ENCODE measurements around the gene FIGNL1. TPM values are rescaled to one million over a fixed set of nuclear protein-coding genes. Genes with fewer than 3 reads are reported as not detected.
A peak's percentile ranks its signal among the peaks of the same experiment; 100 is the strongest.

FIGNL1 gene
- total RNA-seq, 2 experiments from 2014 or later: 46.8 to 47.2 TPM

GRCh38 chr7:50450590-50451032 is 461 bp upstream of the FIGNL1 start:
- Mint-ChIP-seq H3K9me3 (no peaks in the 10 kb centered on the region), H3K4me1 (ENCODE audit: low read depth) (peaks cover 37% of the 10 kb centered on the region), H3K4me3 (peak overlapping the region; percentile 92), H3K27me3 (no peaks in the 10 kb centered on the region), H3K27ac (peak overlapping the region; percentile 96), H3K36me3 (ENCODE audit: low read depth) (peaks cover 22% of the 10 kb centered on the region)
- POLR2A ChIA-PET: interaction anchor here (1.3 to 1.4 kb wide), 3 partner anchors 10 to 131 kb away, joined by 3 to 5 read pairs (median 4); no protein-coding TSS in a partner anchor
- TF ChIP-seq CTCF (IDR thresholded peaks at IDR 0.05): no peak
- DNase-seq (peak; percentile 50), ATAC-seq (peak; percentile 14)
- intact Hi-C loops (cut with micrococcal nuclease): no loop called here
- CTCF ChIA-PET: interaction anchor here (1.1 to 6.9 kb wide), 3 partner anchors 17 to 358 kb away, joined by 5 to 36 read pairs (median 7); partner anchors contain the start of gene ZPBP

GRCh38 chr7:50449501-50449880 is 659 bp downstream of the FIGNL1 start:
- DNase-seq (no peak), ATAC-seq (no peak)
- intact Hi-C loops (cut with micrococcal nuclease): no loop called here
- peak overlapping the region; percentile 96 for H3K27ac Mint-ChIP-seq
- H3K36me3 Mint-ChIP-seq (ENCODE audit: low read depth): peaks cover 30% of the 10 kb centered on the region
- TF ChIP-seq CTCF (IDR thresholded peaks at IDR 0.05): no peak
- peak overlapping the region; percentile 92 for H3K4me3 Mint-ChIP-seq
- POLR2A ChIA-PET: interaction anchor here (0.7 to 1.4 kb wide), 7 partner anchors 9 to 183 kb away, joined by 3 to 8 read pairs (median 4); no protein-coding TSS in a partner anchor
- no peaks in the 10 kb centered on the region for H3K9me3 Mint-ChIP-seq
- peaks cover 44% of the 10 kb centered on the region for H3K4me1 Mint-ChIP-seq (ENCODE audit: low read depth)
- CTCF ChIA-PET: interaction anchor here (1.0 to 6.9 kb wide), 4 partner anchors 18 to 356 kb away, joined by 4 to 36 read pairs (median 6); partner anchors contain the start of gene ZPBP
- no peaks in the 10 kb centered on the region for H3K27me3 Mint-ChIP-seq

- intact Hi-C loops (cut with micrococcal nuclease): no loop called here
- Mint-ChIP-seq H3K27me3 (no peaks in the 10 kb centered on the region), H3K27ac (peak overlapping the region; percentile 96), H3K4me1 (ENCODE audit: low read depth) (peaks cover 50% of the 10 kb centered on the region), H3K9me3 (no peaks in the 10 kb centered on the region), H3K4me3 (peak overlapping the region; percentile 92), H3K36me3 (ENCODE audit: low read depth) (peaks cover 36% of the 10 kb centered on the region)
- TF ChIP-seq CTCF (IDR thresholded peaks at IDR 0.05): no peak
- ATAC-seq (peak; percentile 22), DNase-seq (no peak)
- POLR2A ChIA-PET: interaction anchor here (0.6 kb wide), 1 partner anchor 329 kb away, joined by 3 read pairs; no protein-coding TSS in a partner anchor
- CTCF ChIA-PET: interaction anchor here (1.5 to 6.9 kb wide), 5 partner anchors 19 to 306 kb away, joined by 4 to 36 read pairs (median 7); no protein-coding TSS in a partner anchor
Measured at GRCh38 chr7:50448823-50449222, 1.3 kb downstream of the FIGNL1 start.

GRCh38 chr7:50446542-50446960 is 3.6 kb downstream of the FIGNL1 start:
- no peak overlapping the region for H3K27ac Mint-ChIP-seq
- no peaks in the 10 kb centered on the region for H3K9me3 Mint-ChIP-seq
- DNase-seq (peak; percentile 12), ATAC-seq (no peak)
- POLR2A ChIA-PET: interaction anchor here (0.7 to 1.5 kb wide), 4 partner anchors 9 to 327 kb away, joined by 3 to 5 read pairs (median 3); no protein-coding TSS in a partner anchor
- CTCF ChIA-PET: interaction anchor here (1.3 to 6.9 kb wide), 7 partner anchors 21 to 354 kb away, joined by 3 to 36 read pairs (median 6); partner anchors contain the start of gene ZPBP
- peaks cover 48% of the 10 kb centered on the region for H3K36me3 Mint-ChIP-seq (ENCODE audit: low read depth)
- peaks cover 58% of the 10 kb centered on the region for H3K4me1 Mint-ChIP-seq (ENCODE audit: low read depth)
- H3K27me3 Mint-ChIP-seq: no peaks in the 10 kb centered on the region
- intact Hi-C loops (cut with micrococcal nuclease): no loop called here
- no peak for TF ChIP-seq CTCF (IDR thresholded peaks at IDR 0.05)
- H3K4me3 Mint-ChIP-seq: no peak overlapping the region

- DNase-seq (no peak), ATAC-seq (no peak)
- Mint-ChIP-seq H3K27me3 (no peaks in the 10 kb centered on the region), H3K4me1 (ENCODE audit: low read depth) (no peaks in the 10 kb centered on the region), H3K27ac (no peak overlapping the region), H3K9me3 (no peaks in the 10 kb centered on the region), H3K4me3 (no peak overlapping the region), H3K36me3 (ENCODE audit: low read depth) (peaks cover 40% of the 10 kb centered on the region)
- intact Hi-C loops (cut with micrococcal nuclease): no loop called here
- ChIA-PET POLR2A (no interaction called here), CTCF (interaction anchor here (0.9 kb wide), 1 partner anchor 18 kb away, joined by 3 read pairs; no protein-coding TSS in a partner anchor)
- TF ChIP-seq CTCF (IDR thresholded peaks at IDR 0.05): no peak
Measured at GRCh38 chr7:50436133-50436806, 13.9 kb downstream of the FIGNL1 start.
